Measurements from ENCODE around the gene CYSRT1.

DNA sequence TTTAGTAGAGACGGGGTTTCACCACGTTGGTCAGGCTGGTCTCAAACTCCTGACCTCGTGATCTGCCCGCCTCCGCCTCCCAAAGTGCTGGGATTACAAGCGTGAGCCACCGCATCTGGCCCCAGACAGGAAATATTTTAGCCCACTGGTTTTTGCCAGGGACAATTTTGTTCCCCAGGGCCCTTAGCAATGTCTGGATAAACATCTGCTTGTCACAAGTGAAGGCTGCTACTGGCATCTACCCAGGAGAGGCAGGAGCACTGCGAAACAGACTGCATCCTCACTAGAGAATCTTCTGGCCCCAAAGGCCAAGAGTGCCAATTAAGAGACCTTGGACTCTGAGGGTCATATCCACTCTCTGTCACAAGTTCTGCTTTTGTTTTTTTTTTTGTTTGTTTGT, 22.0 kb upstream of the CYSRT1 start:
- TF ChIP-seq EZH2 (IDR thresholded peaks at IDR 0.05) (no peak), CTCF (IDR thresholded peaks at IDR 0.05) (no peak)

All from neural progenitor cell (in vitro differentiated cells).